Measurements from ENCODE around the gene FAM50A.

DNA sequence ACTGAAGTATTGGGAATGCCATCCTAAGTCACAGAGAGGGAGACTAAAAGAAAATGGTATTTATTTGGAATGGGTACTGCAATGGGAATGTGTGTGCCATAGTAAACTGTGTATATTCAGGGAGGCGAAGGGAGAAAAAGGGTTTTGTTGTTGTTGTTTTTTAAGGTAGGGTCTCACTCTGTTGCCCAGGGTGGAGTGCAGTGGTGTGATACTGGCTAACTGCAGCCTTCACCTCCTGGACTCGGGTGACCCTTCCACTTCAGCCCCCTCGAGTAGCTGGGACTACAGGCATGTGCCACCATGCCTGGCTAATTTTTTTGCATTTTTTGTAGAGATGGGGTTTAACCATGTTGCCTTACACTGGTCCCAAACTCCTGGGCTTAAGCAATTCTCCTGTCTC, 50.8 kb downstream of the FAM50A start:
- TF ChIP-seq, protein P1, sequence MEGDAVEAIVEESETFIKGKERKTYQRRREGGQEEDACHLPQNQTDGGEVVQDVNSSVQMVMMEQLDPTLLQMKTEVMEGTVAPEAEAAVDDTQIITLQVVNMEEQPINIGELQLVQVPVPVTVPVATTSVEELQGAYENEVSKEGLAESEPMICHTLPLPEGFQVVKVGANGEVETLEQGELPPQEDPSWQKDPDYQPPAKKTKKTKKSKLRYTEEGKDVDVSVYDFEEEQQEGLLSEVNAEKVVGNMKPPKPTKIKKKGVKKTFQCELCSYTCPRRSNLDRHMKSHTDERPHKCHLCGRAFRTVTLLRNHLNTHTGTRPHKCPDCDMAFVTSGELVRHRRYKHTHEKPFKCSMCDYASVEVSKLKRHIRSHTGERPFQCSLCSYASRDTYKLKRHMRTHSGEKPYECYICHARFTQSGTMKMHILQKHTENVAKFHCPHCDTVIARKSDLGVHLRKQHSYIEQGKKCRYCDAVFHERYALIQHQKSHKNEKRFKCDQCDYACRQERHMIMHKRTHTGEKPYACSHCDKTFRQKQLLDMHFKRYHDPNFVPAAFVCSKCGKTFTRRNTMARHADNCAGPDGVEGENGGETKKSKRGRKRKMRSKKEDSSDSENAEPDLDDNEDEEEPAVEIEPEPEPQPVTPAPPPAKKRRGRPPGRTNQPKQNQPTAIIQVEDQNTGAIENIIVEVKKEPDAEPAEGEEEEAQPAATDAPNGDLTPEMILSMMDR (IDR thresholded peaks at IDR 0.05; ENCODE audit: low read depth, low read length), result no peak
- no peak for TF ChIP-seq POLR2A (IDR thresholded peaks at IDR 0.05; ENCODE audit: extremely low read depth, insufficient read length)
- TF ChIP-seq, protein P2, sequence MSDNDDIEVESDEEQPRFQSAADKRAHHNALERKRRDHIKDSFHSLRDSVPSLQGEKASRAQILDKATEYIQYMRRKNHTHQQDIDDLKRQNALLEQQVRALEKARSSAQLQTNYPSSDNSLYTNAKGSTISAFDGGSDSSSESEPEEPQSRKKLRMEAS (IDR thresholded peaks at IDR 0.05; ENCODE audit: low read depth, low read length), result no peak
- no peak for TF ChIP-seq MYC (IDR thresholded peaks at IDR 0.05; ENCODE audit: low read depth, low read length)
